Measurements from ENCODE around the gene USP49. TPM values are rescaled to one million over a fixed set of nuclear protein-coding genes. Genes with fewer than 3 reads are reported as not detected.

The USP49 gene
- total and polyA plus RNA-seq, 8 donors = 0.98 to 2.4 (median 1.5) TPM

DNA sequence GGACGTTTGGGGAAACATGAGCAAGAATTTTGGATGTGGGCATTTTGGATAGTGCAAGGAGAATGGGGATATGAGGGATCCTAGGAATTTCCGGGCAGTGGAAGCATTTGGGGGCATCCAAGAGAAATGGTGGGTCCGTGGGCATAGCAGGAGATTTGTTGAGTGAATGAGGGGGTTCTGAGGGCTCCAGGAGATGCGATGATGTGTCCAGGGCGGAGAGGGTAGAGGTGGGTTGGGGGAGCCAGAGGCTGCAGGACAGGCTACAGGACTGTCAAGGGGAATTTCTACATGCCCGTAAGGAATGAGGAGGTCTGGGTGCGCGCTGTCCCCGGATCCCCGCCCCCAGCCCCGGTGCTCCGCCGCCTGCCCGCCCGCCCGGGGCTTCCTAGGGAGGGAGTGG lies 115.8 kb downstream of the USP49 start:
- TF ChIP-seq, protein P1, sequence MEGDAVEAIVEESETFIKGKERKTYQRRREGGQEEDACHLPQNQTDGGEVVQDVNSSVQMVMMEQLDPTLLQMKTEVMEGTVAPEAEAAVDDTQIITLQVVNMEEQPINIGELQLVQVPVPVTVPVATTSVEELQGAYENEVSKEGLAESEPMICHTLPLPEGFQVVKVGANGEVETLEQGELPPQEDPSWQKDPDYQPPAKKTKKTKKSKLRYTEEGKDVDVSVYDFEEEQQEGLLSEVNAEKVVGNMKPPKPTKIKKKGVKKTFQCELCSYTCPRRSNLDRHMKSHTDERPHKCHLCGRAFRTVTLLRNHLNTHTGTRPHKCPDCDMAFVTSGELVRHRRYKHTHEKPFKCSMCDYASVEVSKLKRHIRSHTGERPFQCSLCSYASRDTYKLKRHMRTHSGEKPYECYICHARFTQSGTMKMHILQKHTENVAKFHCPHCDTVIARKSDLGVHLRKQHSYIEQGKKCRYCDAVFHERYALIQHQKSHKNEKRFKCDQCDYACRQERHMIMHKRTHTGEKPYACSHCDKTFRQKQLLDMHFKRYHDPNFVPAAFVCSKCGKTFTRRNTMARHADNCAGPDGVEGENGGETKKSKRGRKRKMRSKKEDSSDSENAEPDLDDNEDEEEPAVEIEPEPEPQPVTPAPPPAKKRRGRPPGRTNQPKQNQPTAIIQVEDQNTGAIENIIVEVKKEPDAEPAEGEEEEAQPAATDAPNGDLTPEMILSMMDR (IDR thresholded peaks at IDR 0.05) = no peak
- DNase-seq = peak in 1 of 6 donors; percentile 59
- intact Hi-C loops (cut with DNase I) = loop anchor here in 1 of 3 donors (10.0 kb wide), 1 partner anchor 175 kb away; no protein-coding TSS in a partner anchor

DNA sequence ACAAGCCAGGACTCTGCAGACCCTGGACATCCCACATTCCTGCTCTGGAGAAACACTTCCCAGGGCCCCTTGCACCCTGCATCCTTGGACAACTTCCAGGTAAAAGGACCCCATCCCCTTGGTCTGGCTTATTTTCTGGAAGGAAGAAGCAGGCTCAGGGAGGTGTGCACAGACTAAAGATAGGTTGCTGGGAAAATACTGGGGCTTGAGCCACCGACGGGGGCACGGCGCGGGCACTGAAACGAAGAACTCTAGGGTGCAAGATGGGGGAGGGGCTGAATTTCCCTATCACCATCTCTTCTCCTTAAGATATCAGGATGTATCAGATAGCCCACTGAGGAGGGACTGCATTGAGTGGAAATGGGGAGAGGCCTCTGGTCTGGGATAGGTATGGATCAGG lies 116.3 kb downstream of the USP49 start:
- WGBS, 2 donors = 14 to 21% methylated on average over 6 of the region's 6 CpGs
- H3K27me3 ChIP-seq = no peaks in the 10 kb centered on the region
- DNase-seq (peak in 1 of 6 donors; percentile 30), ATAC-seq (no peak), FAIRE-seq (no peak)
- no peak overlapping the region for H3K27ac ChIP-seq
- TF ChIP-seq, protein P1 (IDR thresholded peaks at IDR 0.05) = no peak
- H3K4me3 ChIP-seq = peak overlapping the region in 3 of 4 donors; percentile 58 to 79 (median 71)
- no peaks in the 10 kb centered on the region for H3K9me3 ChIP-seq
- H3K4me1 ChIP-seq = peaks cover 5 to 14% (median 6%) of the 10 kb centered on the region in 3 donors
- intact Hi-C loops (cut with DNase I) = loop anchor here in 1 of 3 donors (10.0 kb wide), 1 partner anchor 174 kb away; no protein-coding TSS in a partner anchor
- no peaks in the 10 kb centered on the region for H3K36me3 ChIP-seq

More for the DNA sequence above, 115.8 kb downstream of the USP49 start:
- 0 to 1% methylated on average over 11 to 16 of the region's 16 CpGs for WGBS, 2 donors
- Histone ChIP-seq H3K36me3 (no peaks in the 10 kb centered on the region), H3K4me1 (peaks cover 5 to 14% (median 6%) of the 10 kb centered on the region in 3 donors), H3K4me3 (peak overlapping the region; percentile 28 to 79 (median 64)), H3K27ac (no peak overlapping the region), H3K27me3 (no peaks in the 10 kb centered on the region), H3K9me3 (no peaks in the 10 kb centered on the region)
- ATAC-seq (no peak), FAIRE-seq (no peak)

DNA sequence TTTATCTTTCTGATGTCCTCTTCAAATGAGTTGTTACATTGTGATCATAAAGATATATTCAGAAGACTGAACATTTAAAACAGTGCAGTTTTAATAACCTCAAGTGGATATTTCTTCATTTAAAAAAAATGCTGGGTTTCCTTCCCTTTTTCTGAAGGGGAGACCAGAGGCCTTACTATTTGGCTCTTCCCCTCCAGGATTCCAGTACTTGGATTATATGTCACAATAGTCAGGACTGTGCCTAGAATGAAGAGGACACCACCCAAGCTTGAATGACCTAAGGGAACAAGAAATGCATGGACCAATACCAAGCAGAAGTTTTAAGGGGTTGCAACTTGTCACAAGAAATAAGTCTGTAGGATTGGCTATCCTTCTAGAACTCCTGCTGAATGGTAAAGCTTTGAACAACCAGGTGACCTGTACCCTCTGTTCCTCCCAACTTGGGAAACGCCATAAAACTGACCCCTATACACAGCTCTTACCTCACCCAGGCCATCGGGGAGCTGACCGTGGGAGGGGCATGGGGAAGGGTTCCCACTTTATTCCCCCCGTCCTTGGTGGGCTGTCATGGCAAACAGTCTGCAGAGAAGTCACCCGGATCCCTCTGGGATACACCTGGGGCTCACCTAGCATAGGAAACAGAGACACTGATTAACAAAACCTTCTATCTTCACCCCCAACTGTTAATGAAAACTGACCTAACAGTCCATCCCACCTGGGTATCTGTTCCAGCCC lies 117.5 kb downstream of the USP49 start:
- no peak overlapping the region for H3K27ac ChIP-seq

DNA sequence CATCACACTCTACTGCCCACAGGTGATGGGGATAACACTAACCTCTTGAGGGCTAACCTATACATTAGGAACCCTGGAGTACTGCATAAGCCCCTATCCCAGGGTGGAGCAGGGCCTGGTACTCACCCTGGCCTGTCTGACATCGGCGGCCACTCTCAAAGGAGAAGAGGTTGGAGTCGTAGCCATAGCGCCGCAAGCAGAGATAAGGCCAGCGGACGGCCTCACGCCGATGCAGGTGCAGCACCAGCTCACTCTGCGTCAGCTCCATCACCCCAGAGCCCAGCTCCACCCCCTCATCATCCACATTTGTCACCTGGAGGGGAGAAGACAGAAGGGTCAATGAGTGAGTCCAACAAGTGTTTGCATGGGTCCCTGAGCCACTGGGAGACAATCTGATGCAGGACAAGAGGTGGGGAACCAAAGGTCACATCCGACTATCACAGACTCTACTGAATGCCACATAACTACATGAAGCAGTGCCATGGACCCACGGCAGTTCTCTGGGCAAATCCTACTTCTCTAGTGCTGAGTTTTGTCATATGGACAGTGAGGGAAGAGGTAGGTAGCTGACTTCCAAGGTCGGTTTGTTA lies 119.8 kb downstream of the USP49 start:
- FAIRE-seq = no peak
- TF ChIP-seq, protein P1 (IDR thresholded peaks at IDR 0.05) = no peak
- no peaks in the 10 kb centered on the region for H3K27me3 ChIP-seq
- DNase-seq = peak in 1 of 6 donors; percentile 31
- ATAC-seq = no peak
- no peak overlapping the region for H3K4me3 ChIP-seq
- H3K9me3 ChIP-seq = no peaks in the 10 kb centered on the region
- peaks cover 0 to 7% (median 0%) of the 10 kb centered on the region in 3 donors for H3K4me1 ChIP-seq
- H3K27ac ChIP-seq = no peak overlapping the region
- 79 to 84% methylated on average over 13 of the region's 13 CpGs for WGBS, 2 donors
- peaks cover 0 to 10% (median 0%) of the 10 kb centered on the region in 3 donors for H3K36me3 ChIP-seq
- intact Hi-C loops (cut with DNase I) = loop anchor here in 1 of 3 donors (10.0 kb wide), 1 partner anchor 171 kb away; no protein-coding TSS in a partner anchor

More for the DNA sequence above, 117.5 kb downstream of the USP49 start:
- H3K4me3 ChIP-seq = no peak overlapping the region
- no peak for ATAC-seq
- WGBS, 2 donors = 80 to 87% methylated on average over 5 of the region's 5 CpGs
- H3K9me3 ChIP-seq = no peaks in the 10 kb centered on the region
- no peak for FAIRE-seq
- H3K36me3 ChIP-seq = no peaks in the 10 kb centered on the region
- no peaks in the 10 kb centered on the region for H3K27me3 ChIP-seq
- peak in 1 of 6 donors; percentile 30 for DNase-seq
- peaks cover 5 to 14% (median 6%) of the 10 kb centered on the region in 3 donors for H3K4me1 ChIP-seq
- intact Hi-C loops (cut with DNase I) = loop anchor here in 1 of 3 donors (10.0 kb wide), 1 partner anchor 173 kb away; no protein-coding TSS in a partner anchor
- TF ChIP-seq, protein P1 (IDR thresholded peaks at IDR 0.05) = no peak

Measured in pancreas (tissue), 10 donors.